ENCODE results near the gene FGF1.

GRCh38 chr5:142571371-142571770 is 114.5 kb downstream of the FGF1 start:
- TF ChIP-seq POLR2A (IDR thresholded peaks at IDR 0.05; ENCODE audit: low read length) (no peak), GATA1 (IDR thresholded peaks at IDR 0.05; ENCODE audit: low read depth, low read length) (no peak)

All from erythroblast (primary cell).